Brain microvascular endothelial cell (primary cell): ENCODE measurements around the gene IBA57.

ENCODE experiments used
- DNase-seq: peaks from one replicate; pipeline ENCODE4 v3.0.0-alpha.2; 2020
- H3K27ac ChIP-seq: fragments of 250-450 bp; sonication (Bioruptor Pico); 2 replicates; pipeline ENCODE4 v1.5.1; 2020; ENCODE audit warnings: mild to moderate bottlenecking, moderate library complexity
- H3K27me3 ChIP-seq: fragments of 250-450 bp; sonication (Bioruptor Pico); replicated peaks from 2 replicates; pipeline ENCODE4 v1.5.1; 2020; ENCODE audit warnings: mild to moderate bottlenecking
- H3K36me3 ChIP-seq: fragments of 250-450 bp; sonication (Bioruptor Pico); replicated peaks from 2 replicates; pipeline ENCODE4 v1.5.1; 2020; ENCODE audit warnings: mild to moderate bottlenecking
- H3K4me3 ChIP-seq: 2 replicates; pipeline ENCODE4 v1.5.1; 2011; ENCODE audit warnings: low read depth, mild to moderate bottlenecking, control low read depth, low read length, moderate library complexity
- in situ Hi-C: cut with HindIII; loops from 2 replicates; pipeline ENCODE4 v1.10.0; 2017; ENCODE audit warnings: low sequenced_read_pairs, low pct_ligation_motif_present
- TF ChIP-seq, protein P1 (sequence below): IDR thresholded peaks from 2 replicates; pipeline ENCODE4 v1.5.1; 2011; ENCODE audit warnings: low read depth, mild to moderate bottlenecking, moderate library complexity, low read length, control low read depth, inconsistent platforms; ENCODE audit errors: missing control alignments

The IBA57 gene

GRCh38 chr1:228122921-228123441, 42.6 kb upstream of the IBA57 start:
- Histone ChIP-seq H3K27me3 (no peaks in the 10 kb centered on the region), H3K27ac (no peak overlapping the region), H3K4me3 (no peak overlapping the region), H3K36me3 (no peaks in the 10 kb centered on the region)
- in situ Hi-C loops: no loop called here
- TF ChIP-seq, protein P1, sequence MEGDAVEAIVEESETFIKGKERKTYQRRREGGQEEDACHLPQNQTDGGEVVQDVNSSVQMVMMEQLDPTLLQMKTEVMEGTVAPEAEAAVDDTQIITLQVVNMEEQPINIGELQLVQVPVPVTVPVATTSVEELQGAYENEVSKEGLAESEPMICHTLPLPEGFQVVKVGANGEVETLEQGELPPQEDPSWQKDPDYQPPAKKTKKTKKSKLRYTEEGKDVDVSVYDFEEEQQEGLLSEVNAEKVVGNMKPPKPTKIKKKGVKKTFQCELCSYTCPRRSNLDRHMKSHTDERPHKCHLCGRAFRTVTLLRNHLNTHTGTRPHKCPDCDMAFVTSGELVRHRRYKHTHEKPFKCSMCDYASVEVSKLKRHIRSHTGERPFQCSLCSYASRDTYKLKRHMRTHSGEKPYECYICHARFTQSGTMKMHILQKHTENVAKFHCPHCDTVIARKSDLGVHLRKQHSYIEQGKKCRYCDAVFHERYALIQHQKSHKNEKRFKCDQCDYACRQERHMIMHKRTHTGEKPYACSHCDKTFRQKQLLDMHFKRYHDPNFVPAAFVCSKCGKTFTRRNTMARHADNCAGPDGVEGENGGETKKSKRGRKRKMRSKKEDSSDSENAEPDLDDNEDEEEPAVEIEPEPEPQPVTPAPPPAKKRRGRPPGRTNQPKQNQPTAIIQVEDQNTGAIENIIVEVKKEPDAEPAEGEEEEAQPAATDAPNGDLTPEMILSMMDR: peak; percentile 16
- DNase-seq: no peak

GRCh38 chr1:228123505-228123904, 42.1 kb upstream of the IBA57 start:
- Histone ChIP-seq H3K27me3 (no peaks in the 10 kb centered on the region), H3K27ac (no peak overlapping the region), H3K36me3 (no peaks in the 10 kb centered on the region), H3K4me3 (no peak overlapping the region)
- TF ChIP-seq, protein P1: no peak
- in situ Hi-C loops: no loop called here
- no peak for DNase-seq

DNA sequence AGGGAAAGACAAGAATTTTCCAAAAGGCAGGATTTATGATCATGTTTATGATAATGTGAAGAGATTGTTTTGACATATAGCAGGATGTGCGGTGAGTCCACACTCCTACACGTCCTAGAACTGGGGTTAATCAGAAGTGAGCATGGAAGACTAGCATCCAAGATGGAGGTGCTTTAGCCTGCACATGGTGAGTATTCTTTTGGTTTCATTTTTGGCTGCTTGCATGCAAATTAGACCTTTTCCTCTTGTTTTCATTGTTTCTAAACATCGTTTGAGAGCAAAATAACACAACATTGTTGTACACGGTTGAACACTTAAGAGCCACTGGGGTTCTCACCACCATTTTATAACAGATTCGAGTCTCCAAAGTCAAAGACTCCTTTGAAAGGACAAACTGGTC, 40.4 kb upstream of the IBA57 start:
- no peak overlapping the region for H3K4me3 ChIP-seq
- in situ Hi-C loops: no loop called here
- TF ChIP-seq, protein P1: no peak
- no peaks in the 10 kb centered on the region for H3K27me3 ChIP-seq
- no peak overlapping the region for H3K27ac ChIP-seq
- DNase-seq: no peak
- H3K36me3 ChIP-seq: no peaks in the 10 kb centered on the region

GRCh38 chr1:228131766-228132165, 33.8 kb upstream of the IBA57 start:
- in situ Hi-C loops: no loop called here
- no peaks in the 10 kb centered on the region for H3K36me3 ChIP-seq

DNA sequence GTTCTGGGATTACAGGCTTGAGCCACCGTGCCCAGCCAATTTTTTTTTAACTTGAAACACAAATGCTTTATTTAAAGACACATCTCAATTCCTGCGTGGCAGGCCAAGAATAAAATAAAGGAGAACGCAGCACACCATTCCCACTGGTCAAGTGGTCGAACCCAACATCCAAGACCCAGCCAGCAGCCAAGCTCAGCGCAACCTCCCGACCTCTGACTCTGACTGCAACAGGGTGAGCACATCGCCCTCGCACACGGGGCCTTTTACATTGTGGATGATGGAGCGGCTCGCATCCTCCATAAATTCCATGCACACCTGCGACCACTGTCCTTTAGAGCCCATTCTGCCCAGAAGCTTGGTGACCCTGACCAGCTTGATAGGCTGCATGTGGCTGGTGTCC, 31.0 kb upstream of the IBA57 start:
- TF ChIP-seq, protein P1: no peak
- in situ Hi-C loops: no loop called here

More at GRCh38 chr1:228131766-228132165, 33.8 kb upstream of the IBA57 start:
- Histone ChIP-seq H3K4me3 (no peak overlapping the region), H3K27ac (no peak overlapping the region), H3K27me3 (peaks cover 4% of the 10 kb centered on the region)
- TF ChIP-seq, protein P1: no peak
- DNase-seq: no peak

GRCh38 chr1:228136901-228137300, 28.7 kb upstream of the IBA57 start:
- Histone ChIP-seq H3K27ac (no peak overlapping the region), H3K27me3 (peaks cover 4% of the 10 kb centered on the region), H3K4me3 (no peak overlapping the region), H3K36me3 (peaks cover 1% of the 10 kb centered on the region)
- DNase-seq: no peak
- TF ChIP-seq, protein P1: no peak
- in situ Hi-C loops: no loop called here

More for the DNA sequence above, 31.0 kb upstream of the IBA57 start:
- Histone ChIP-seq H3K36me3 (no peaks in the 10 kb centered on the region), H3K4me3 (no peak overlapping the region), H3K27ac (no peak overlapping the region), H3K27me3 (peaks cover 4% of the 10 kb centered on the region)
- no peak for DNase-seq
